ENCODE measurements around the gene EIF4G1.

The EIF4G1 gene

DNA sequence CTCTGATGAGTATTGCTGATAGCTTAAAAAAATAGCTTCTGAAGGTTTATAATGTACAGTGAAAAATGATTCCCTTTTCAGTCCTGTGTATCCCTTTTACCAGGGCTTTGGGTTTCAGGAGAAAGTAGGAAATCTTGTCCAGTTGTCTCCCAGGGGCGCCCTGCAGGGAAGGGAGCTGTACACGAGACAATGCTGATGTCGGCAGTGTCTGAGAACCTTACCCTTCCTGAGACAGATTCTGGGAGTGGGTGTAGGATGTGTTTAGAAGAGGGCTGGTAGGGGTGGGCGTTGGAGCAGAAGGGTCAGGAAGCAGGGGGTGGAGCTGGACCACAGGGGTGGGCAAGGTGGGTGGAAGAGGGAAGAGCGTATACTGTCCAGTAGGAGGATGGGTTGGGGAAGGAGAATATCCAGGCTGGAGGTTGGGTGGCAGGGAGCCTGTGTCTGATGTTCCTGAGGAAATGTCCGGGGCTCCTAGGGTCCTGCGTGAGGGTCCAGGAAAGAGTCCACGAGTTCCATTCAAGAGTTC lies 58.0 kb downstream of the EIF4G1 start:
- DNase-seq = no peak

DNA sequence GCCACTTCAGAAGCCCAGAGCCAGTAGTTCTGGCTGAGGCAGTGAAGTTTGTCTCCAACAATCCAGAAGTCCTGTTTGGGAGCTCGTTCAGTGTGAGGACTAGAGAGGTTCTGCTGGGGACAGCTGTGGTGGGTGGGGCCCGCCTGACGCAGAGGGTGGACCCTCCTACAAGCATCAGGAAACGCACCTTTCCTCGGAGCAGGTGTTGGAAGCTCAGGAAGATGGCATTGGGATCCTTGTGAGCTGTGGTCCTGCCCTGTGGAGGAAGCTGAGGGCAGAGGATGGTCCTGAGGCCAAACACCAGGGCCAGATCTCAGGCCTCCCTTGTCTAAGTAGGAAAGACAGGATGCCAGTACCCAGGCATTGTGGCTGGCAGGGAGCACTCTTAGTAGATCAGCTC lies 58.5 kb downstream of the EIF4G1 start:
- peak; percentile 38 for DNase-seq

DNA sequence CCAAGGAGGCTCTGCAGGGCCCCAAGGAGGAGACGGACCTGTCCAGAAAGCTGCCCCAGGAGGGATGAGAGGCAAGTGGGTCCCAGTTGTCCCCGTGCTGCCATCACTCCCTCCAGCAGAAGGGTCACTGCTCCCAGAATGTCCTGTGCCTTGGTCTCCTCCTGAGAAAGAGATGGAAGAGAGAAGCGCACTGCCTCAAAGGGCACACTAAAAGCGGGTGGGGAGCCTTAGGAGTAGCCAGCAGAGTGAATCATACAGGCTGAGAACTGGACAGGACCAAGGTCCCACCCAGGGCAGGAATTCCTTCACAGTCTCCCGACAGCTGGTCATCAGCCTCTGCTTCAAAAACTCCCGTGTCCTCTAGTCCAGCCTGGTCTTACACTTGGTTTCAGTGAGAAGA lies 59.0 kb downstream of the EIF4G1 start:
- no peak for DNase-seq

DNA sequence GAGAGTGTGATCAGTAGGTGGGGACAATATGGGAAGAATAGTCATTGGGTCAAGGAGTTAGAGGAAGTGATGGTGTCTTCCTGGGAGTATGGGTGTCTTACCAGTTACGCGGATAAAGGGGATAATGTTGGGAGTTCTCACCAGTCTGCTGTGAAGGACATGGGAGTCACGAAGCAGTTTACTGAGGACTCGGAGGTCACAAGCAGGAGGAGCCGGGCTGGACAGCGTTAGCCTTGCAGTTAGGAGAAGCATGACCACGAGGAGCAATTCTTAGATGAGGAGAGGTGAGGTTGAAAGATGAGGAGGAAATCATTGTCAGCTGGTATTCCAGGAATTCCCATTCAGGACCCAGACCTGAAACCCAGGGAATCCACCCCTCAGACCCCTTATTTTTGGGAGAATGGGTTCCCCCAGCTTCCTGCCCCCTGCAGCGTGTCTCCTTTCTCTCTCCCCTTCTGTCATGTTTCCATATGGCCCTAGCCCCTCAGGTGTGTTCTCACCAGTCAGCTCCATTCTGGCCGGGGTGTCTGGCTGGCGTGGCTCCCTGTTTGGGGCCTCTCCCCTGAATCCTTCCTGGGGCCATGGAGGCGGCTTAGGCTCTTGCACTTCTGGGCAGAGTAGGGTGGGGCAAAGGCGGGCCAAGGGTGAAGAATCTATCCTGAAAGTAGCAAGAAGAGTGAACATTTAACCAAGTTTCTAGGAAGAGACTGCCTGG lies 61.5 kb downstream of the EIF4G1 start:
- DNase-seq = peak; percentile 50

DNA sequence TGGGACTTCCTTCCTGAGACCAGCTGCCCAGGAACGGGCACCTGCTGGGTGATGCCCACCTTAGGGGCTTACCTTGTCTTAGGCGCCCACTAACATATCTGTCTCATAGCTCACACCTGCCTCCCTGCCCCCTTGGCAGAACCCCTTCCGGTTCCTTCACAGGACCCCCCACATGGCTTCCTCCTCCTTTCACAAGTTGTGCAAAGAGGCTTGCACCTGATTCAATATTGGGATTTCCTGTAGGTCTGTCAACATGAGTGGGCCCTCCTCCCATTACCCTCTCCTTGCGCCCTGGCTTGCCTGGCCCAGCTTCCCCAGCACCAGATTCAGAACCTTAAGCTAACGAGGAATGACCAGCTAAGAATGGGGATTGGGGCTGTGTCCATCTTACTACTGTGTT lies 63.0 kb downstream of the EIF4G1 start:
- no peak for DNase-seq

DNA sequence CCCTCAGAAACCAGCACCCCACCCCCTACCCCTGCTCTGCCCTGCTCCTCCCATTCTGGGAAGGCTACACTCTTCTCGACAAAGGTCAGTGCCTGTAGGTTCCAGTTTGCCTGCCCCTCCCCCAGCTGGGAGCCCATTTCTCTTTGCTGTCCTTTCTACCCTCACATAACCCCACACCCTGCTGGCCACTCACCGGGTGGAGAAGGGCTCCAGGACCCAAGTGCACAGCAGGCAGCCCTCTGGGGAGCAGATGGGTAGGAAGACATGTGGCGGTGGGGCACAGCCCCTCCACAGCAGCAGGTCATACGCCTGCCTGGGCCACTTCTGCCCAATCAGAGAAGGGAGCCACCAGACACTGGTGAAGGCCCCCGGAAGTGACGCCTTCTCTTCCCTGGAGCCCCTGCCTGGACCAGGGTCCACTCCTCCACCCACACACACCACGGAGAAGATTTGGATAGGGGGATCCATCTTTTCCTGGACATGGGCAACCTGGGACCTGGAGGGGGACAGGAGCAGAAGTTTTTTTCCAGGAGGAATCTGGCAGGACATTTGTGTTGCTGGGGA lies 63.6 kb downstream of the EIF4G1 start, which contains the start of gene THPO:
THPO (minus strand) TSS at position 326 of the 564 bp plus-strand sequence. CDS start 1,948 bp downstream, outside the sequence.
- DNase-seq = peak; percentile 62

DNA sequence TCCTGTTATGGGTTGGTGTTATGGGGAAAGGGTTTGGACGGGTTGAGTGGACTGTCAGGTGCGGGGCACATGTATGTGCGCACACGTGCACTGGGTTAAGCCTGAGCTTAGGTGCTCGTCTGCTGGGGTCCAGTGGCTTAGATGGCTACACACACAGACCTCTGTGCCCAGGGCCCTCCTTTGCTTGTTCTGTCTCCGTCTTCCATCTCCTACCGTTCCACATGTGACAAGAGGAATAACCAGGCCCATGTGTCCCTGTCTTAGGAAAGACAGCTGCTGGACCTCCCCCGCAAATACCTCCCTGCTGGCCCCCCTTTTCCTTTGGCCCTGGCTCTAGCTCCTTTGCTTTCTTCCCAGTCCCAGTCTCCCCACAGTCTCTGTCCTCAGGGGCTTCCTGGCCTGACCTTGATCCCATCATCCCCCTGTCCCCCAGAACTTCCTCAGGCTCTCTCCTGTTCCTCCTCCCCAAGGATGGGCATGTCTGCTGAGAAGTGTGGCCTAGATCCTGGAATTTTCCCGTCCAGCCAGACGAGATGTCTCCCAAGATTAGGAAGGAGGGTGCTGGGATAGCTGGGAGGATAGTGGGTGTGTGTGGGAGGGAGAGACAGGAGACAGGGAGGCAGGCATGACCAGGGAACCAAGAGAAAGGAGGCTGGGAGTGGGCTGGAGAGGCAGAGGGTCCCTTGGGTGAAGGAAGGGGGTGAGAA lies 64.4 kb downstream of the EIF4G1 start:
- DNase-seq = peak; percentile 77

DNA sequence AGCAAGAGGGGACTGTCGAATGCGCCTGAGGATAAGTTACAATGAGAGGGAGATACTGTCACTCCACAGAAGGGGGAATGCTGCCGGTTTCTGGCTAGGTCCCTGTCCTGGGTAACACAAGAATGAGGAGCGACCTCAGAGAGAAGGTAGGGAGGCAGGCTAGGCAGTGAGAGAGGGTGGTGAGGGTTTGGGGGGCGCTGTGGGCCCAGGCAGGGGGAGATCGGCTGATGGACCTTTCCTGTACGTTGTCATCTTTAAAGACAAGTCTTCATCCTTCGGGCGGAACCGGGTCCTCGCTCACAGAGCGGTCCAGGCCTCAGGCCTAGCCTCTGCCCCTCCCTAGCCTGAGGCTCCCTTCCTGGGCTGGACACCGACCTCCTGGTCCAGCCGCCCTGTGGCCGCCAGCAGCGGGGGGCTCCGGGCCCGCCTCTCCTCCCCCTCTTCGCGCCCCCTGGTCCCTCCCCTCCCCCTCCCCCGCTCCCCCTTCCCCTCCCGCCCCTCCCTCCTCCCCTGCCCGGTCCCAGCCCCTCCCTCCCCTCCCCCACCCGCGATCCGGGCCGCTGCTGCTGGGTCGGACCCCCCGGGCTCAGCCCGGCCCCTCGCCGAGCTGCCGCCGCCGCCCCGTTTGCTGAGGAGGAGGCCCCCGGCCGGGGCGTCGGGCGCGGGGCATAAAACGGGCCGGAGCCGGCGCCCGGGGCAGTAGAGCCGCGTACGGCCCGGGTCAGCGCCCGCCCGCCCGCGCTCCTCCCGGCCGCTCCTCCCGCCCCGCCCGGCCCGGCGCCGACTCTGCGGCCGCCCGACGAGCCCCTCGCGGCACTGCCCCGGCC lies 65.2 kb downstream of the EIF4G1 start, which contains the start of gene CHRD:
CHRD (plus strand) TSS at position 697 of the 827 bp plus-strand sequence. CDS start 265 bp downstream, outside the sequence.
- DNase-seq = peak; percentile 47

DNA sequence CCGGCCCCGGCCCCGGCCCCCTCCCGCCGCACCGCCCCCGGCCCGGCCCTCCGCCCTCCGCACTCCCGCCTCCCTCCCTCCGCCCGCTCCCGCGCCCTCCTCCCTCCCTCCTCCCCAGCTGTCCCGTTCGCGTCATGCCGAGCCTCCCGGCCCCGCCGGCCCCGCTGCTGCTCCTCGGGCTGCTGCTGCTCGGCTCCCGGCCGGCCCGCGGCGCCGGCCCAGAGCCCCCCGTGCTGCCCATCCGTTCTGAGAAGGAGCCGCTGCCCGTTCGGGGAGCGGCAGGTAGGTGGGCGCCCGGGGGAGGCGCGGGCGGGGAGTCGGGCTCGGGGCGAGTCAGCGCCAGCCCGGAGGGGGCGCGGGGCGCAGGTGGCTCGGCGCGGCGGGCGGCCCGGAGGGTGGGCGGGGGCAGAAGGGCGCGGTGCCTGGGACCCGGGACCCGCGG lies 65.8 kb downstream of the EIF4G1 start:
- peak; percentile 82 for DNase-seq

DNA sequence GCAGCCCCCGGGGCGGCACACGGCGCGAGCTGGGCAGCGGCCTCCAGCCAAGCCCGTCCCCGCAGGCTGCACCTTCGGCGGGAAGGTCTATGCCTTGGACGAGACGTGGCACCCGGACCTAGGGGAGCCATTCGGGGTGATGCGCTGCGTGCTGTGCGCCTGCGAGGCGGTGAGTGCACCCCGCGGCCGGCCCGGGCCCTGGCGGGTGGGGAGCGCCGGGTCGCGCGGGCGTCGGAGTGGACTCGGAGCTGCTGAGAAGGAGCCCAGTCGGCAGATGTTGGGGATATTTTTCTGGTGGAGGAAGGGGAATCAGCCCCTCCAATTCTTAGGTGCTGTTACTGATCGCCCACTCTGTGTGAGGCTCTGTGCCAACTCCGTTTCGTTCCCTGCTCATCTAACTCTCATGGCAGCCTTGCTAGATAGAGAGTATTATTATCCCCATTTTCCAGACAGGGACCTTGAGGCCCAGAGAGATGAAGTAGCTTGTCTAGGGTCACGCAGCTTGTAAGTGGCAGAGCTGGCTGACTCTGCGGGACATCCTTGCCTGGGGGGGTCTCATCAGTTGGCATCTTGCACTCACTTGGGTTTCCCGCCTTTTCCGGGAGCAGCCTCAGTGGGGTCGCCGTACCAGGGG lies 66.3 kb downstream of the EIF4G1 start:
- DNase-seq = no peak

DNA sequence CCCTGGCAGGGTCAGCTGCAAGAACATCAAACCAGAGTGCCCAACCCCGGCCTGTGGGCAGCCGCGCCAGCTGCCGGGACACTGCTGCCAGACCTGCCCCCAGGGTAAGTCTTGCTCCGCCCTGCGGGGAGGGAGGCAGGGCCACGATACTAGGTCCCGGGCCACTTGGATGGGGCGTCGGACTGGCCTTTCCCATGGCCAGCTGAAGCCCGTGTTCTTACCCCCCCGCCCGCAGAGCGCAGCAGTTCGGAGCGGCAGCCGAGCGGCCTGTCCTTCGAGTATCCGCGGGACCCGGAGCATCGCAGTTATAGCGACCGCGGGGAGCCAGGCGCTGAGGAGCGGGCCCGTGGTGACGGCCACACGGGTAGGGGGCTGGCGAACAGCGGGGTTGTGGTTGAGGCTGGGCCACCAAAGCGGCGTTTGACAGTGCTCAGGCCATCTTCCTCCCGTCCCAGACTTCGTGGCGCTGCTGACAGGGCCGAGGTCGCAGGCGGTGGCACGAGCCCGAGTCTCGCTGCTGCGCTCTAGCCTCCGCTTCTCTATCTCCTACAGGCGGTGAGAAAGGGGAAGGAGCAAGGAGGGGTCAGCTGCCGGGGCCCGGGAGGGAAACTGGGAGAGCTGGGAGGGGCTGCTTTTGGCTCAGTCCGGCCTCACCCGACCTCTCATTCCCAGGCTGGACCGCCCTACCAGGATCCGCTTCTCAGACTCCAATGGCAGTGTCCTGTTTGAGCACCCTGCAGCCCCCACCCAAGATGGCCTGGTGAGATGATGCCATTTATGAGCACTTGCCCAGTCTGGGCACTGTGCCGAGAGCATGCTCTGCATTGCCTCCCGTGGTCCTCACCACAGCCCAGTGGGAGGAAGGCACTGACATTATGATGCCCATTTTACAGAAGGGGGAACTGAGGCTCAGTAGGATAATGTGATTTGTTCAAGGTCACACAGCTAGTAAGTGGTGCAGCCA lies 67.1 kb downstream of the EIF4G1 start:
- DNase-seq = peak; percentile 76

DNA sequence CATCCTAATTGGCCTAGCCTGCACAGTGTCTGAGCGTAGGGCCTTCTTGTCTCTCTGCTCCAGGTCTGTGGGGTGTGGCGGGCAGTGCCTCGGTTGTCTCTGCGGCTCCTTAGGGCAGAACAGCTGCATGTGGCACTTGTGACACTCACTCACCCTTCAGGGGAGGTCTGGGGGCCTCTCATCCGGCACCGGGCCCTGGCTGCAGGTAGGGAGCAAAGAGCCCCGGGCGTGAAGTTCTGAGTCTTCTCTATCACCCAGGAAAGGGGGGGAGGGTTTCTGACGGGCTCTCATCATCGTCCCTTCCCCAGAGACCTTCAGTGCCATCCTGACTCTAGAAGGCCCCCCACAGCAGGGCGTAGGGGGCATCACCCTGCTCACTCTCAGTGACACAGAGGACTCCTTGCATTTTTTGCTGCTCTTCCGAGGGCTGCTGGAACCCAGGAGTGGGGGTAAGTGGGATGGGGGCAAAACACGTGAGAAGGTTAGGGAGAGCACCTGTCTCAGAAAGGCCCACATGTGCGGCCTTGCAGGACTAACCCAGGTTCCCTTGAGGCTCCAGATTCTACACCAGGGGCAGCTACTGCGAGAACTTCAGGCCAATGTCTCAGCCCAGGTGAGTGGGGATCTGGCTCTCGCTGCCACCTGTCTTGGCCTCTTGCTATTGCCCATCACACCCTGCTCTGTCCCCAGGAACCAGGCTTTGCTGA lies 68.1 kb downstream of the EIF4G1 start:
- DNase-seq = no peak

DNA sequence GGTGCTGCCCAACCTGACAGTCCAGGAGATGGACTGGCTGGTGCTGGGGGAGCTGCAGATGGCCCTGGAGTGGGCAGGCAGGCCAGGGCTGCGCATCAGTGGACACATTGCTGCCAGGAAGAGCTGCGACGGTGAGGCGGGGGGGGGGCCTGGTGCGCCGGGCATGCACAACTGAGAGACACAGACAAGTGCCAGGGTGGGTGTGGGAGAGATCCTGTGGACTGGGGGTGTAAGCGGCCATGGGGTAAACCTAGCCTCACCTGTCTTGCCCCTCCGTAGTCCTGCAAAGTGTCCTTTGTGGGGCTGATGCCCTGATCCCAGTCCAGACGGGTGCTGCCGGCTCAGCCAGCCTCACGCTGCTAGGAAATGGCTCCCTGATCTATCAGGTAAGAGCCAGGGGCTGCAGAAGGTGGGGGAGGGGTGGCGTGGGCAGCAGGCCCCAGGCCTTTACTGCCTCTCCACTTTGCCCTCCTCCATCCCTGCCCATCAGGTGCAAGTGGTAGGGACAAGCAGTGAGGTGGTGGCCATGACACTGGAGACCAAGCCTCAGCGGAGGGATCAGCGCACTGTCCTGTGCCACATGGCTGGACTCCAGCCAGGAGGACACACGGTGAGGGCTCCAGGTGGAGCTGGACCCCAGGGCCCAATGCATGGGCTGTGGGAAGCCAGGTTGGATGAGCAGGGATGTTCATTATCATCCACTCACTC lies 68.8 kb downstream of the EIF4G1 start:
- DNase-seq = no peak

DNA sequence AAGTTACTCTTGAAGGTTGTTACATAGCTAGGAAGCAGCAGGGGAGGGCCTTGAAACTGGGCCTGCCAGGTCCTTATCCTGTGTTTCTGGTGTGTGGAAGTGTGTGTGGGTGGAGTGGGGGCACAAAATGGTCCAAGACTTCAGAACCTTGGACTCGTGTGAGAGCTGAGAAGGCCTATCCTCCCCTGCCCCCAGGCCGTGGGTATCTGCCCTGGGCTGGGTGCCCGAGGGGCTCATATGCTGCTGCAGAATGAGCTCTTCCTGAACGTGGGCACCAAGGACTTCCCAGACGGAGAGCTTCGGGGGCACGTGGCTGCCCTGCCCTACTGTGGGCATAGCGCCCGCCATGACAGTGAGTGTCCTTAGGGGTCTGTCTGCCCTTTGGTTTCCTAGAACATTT lies 69.9 kb downstream of the EIF4G1 start:
- DNase-seq = no peak

Measured in islet precursor cell (in vitro differentiated cells).